GDM1 (cell line): ENCODE results near the gene KRT38.

Experiments
- DNase-seq: peaks from one replicate; lab custom pipeline; 2025; lab: John Stamatoyannopoulos, UW

KRT38 gene

GRCh38 chr17:41440531-41441033 is at the start of gene KRT38:
TSS of gene KRT38 (minus strand) at chr17:41440983. CDS start at chr17:41440921, 62 bp downstream.
- DNase-seq = no peak

GRCh38 chr17:41489531-41489930 is 48.7 kb upstream of the KRT38 start, which contains the start of gene KRT36:
TSS of gene KRT36 (minus strand) at chr17:41489910. CDS start at chr17:41489864, 46 bp downstream.
- DNase-seq = no peak

DNA sequence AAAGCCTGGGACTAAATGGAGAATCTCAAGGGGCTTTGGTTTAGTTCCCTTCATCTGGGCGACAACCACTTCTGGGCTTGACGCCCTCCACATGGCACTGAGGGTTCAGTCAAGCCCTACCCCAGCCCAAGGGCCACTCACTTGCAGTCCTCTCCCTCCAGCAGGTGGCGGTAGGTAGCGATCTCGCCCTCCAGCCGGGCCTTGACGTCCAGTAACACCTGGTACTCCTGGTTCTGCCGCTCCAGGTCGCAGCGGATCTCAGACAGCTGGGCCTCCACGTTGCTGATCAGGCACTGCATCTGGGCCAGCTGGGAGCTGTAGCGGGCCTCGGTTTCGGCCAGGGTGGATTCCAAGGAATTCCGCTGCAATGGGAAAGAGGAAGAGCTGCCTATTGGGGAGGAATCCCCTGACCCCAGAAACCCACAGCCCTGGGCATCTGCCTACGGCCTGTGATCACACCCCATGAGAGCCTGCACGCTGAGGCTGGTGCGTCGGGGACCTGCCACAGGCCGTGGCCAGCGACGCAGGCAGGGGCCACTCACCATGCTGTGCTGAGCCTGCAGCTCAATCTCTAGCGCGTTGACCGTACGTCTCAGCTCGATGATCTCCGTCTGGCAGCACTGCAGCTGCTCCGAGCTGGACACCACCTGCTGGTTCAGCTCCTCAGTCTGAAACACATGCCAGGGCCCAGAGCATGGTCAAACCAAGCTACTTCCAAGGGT is 46.2 kb upstream of the KRT38 start:
- DNase-seq = no peak

DNA sequence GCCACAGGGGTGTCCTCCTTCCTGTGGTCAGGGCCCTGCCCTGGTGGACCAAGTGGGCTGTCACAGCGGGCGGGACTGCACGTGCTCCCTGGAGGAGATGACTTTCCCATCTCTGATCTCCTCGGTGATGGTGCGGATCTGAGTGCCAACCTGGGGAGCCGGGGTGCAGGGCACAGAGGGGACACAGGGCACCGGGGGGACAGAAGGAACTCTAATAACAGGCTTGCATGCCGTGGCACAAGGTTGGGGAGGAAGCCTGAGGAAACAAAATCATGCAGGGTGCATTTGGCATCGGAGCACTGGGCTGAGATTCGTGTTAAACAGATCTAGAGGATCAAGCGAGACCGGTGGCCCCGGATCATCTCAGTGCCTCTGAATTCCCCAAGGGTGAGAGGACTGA is 45.5 kb upstream of the KRT38 start:
- DNase-seq = no peak

- no peak for DNase-seq
These were observed 44.4 kb upstream of the KRT38 start for GRCh38 chr17:41484920-41485904.

DNA sequence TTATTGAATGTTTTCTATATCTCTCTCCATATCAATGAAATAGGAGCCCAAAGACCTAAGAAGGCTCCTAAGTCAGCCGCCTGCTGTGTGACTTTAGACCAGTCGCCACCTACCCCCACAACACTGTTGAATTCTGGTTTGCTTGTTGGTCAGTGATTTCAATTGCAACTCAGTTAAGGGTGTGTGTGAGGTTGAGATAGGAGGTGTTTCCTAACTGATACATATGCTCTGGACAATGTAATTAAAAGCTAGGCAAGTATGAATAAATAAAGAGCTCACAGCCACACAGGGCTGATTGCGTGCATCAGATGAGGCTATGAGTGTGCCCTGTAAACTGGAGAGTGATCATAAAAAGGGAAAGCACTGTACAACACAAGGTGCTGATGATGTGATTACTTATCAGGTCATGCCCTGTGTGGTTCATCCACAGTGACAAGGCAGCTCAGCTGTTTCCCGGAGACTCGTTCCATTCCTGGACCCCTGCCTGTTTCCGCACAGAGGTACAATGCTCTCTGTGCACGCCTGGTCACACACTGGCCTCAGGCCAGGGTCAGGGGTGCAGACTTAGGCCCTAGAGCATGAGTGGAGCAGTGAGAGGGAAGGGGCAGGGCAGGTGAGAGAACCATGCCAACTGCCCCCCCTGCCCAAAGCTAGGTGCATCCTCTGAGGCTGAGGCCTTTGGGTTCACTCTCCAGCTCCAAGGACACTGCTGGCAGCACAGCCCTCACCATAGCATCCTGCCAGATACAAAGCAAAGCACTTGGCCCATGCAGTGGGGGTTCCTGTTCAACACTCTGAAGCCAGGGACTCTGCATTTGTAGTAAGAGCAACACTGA is 43.4 kb upstream of the KRT38 start:
- no peak for DNase-seq

- DNase-seq = no peak
These were observed 42.7 kb upstream of the KRT38 start for GRCh38 chr17:41483531-41483930.

DNA sequence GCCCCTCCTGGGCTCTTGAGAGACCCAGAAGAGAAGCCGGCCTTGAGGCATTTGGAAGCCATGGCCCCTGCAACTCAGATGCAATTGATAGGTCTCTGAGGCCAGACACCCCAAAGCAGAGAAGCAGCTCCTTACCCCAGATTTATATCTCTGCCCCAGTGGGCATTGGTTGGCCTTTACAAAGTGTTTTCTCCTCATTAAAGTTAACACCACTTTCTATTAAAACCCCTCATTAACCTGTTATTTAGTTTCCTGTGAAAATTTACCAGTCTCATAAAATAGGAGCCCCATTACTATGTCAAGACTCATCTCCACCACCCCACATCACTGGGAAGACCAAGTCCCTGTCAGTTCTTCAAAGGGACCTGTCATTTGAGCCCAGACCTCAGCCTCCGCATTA is 40.3 kb upstream of the KRT38 start, which contains the start of gene KRT35:
Gene KRT35 (minus strand): TSS at position 116 of the 400 bp plus-strand sequence. CDS start 54 bp downstream, at position 62.
- no peak for DNase-seq

GRCh38 chr17:41480581-41480980 is 39.8 kb upstream of the KRT38 start:
- DNase-seq = no peak

DNA sequence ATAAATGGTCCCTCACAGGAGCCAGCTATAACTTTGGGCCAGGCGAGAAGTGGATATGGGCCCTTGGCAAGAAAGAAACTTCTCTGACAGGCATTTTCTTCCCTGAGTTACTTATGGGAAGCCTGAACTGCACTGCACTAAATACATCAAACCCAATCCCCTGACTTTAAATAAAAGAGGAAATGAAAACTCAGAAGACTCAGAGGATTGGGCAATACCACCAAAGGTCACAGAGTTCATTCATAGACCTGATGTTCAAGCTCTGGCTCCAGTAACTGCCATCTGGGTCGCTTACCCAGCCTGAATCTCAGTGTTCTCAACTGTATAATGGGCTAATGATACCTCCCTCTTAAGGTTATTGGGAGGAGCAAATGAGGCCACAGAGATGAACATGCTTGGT is 39.4 kb upstream of the KRT38 start:
- DNase-seq = no peak

GRCh38 chr17:41478237-41478636 is 37.5 kb upstream of the KRT38 start:
- DNase-seq = no peak

DNA sequence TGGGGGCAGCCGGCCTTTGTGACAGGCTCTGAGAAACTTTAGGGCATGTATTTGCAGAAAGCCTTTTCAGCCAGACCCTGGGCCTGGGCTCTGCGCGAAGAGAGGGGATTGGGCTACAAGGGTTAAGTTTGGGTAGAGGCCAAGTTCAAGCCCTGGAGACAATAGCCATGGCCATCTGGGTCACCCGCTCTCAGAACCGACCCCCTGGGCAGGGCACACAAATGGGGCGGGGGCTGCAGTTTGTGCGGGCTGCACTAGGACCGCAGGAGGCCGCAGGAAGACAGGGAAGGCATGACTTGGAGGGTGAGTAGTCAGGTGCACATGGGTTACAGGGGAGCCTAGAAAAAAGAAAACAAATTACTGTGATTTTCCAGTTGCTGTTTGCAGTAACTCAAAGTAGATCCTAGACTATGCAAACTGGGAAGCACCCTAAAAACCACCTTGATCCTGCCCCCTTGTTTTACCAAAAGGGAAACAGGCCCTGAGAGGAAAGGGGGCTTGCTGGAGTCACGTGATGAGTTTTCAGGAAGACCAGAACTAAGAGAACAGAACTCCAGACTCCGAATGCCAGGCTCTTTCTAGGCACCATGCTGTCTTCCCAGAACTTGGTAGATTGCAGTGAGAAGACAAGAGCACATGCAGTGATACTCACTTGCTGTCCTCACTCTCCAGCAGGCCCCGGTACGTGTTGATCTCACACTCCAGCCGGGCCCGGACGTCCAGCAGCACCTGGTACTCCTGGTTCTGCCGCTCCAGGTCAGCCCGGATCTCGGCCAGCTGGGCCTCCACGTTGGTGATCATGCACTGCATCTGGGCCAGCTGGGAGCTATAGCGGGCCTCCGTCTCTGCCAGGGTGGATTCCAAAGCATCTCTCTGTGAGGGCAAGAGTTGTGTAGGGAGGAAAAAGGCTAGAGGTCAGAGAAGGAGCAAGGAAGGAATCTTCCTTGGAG is 36.4 kb upstream of the KRT38 start:
- DNase-seq = no peak

- DNase-seq = no peak
These were observed 34.6 kb upstream of the KRT38 start for GRCh38 chr17:41475421-41475820.

DNA sequence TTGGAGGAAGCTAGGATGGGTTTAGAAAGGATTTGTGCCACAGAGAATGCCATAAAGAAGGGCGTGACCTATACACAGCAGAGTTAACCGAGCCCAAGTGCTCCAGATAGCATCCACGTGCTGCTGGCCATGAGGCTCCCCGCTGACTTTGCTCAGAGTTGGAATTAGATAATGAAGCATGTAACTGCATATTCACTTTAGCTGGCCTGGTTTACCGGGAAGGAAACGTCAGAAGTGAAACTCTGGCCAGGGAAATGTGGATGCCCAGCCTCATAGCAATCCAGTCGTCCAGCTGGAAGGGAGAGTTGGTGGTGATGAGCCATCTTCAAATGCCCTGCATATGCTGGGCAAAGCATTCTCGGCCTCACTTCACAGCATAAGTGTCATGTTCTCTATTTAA is 34.1 kb upstream of the KRT38 start:
- no peak for DNase-seq

- DNase-seq = no peak
These were observed 27.6 kb upstream of the KRT38 start for GRCh38 chr17:41468346-41468745.

- DNase-seq = no peak
These were observed 26.8 kb upstream of the KRT38 start for GRCh38 chr17:41467561-41467960.

DNA sequence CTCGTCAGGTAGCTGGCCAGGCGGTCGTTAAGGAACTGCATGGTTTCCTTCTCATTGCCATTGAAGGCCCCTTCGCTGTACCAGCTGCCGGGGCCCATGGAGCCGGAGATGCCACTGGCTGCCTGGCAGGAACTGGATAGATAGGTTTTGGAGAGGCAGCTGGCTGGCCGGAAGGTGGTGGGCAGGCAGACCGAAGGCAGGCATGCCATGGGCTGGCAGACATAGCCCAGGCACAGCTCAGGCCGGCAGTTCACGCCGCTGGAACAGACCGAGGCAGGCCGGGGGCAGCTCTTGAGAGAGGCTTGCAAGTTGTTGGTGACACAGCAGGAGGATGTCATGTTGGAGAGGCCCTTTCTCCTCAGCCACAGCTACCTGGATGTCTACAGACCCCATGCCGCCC is 26.2 kb upstream of the KRT38 start, which contains the start of gene KRT32:
Gene KRT32 (minus strand): TSS at position 399 of the 400 bp plus-strand sequence. CDS start 61 bp downstream, at position 338.
- DNase-seq = no peak

- no peak for DNase-seq
These were observed 23.9 kb upstream of the KRT38 start for GRCh38 chr17:41464682-41465081.

GRCh38 chr17:41464173-41464572 is 23.4 kb upstream of the KRT38 start:
- DNase-seq = no peak

DNA sequence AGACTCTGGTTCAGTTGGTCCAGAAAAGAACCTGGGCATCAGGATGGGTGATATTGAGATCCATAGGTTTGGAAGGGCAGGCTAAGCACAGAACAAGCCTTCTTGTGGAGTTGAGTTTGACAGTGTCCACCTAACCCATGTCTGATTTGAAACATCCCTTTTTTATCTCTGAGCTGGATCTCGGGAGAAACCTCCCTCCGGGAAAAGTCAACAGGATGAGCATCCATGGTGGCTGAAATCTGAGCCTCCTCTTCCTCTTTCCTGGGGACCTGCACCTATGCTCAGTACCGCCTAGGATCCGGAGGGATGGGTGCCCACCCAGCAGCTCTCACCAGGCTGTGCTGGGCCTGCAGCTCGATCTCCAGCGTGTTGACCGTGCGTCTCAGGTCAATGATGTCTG is 23.0 kb upstream of the KRT38 start:
- DNase-seq = no peak
